Measurements from ENCODE around the gene NANOS2.
A peak's percentile ranks its signal among the peaks of the same experiment; 100 is the strongest.
"Not testable (repeated sequence)": the region's sequence is repeated elsewhere in the genome, so short reads cannot be mapped to it uniquely, and the experiment has no call there.

NANOS2 gene

GRCh38 chr19:45927565-45928261 is 13.1 kb upstream of the NANOS2 start:
- peak; percentile 81 for DNase-seq

- no peak for DNase-seq
Observed at GRCh38 chr19:45924891-45925447, 10.4 kb upstream of the NANOS2 start.

GRCh38 chr19:45922281-45922680 is 7.7 kb upstream of the NANOS2 start:
- no peak for DNase-seq

GRCh38 chr19:45920458-45920857 is 5.9 kb upstream of the NANOS2 start:
- DNase-seq, result no peak

- DNase-seq, result no peak
Observed at GRCh38 chr19:45919678-45920077, 5.1 kb upstream of the NANOS2 start.

- no peak for DNase-seq
Observed at GRCh38 chr19:45918721-45919120, 4.1 kb upstream of the NANOS2 start.

GRCh38 chr19:45917421-45918091 is 3.0 kb upstream of the NANOS2 start:
- no peak for DNase-seq

GRCh38 chr19:45911291-45911690 is 3.3 kb downstream of the NANOS2 start:
- no peak for DNase-seq

- no peak for DNase-seq
Observed at GRCh38 chr19:45908956-45909355, 5.6 kb downstream of the NANOS2 start.

GRCh38 chr19:45906221-45906620 is 8.4 kb downstream of the NANOS2 start:
- no peak for DNase-seq

GRCh38 chr19:45905011-45905410 is 9.6 kb downstream of the NANOS2 start:
- DNase-seq, result no peak

GRCh38 chr19:45902651-45903625 is 11.6 kb downstream of the NANOS2 start:
- DNase-seq, result peak; percentile 90

- no peak for DNase-seq
Observed at GRCh38 chr19:45901912-45902650, 12.5 kb downstream of the NANOS2 start, which contains the start of gene MYPOP. Gene MYPOP, minus strand, starts transcription at chr19:45902613. Its CDS starts 840 bp downstream, at chr19:45901773.

- no peak for DNase-seq
Observed at GRCh38 chr19:45901432-45901911, 13.1 kb downstream of the NANOS2 start.

- DNase-seq, result no peak
Observed at GRCh38 chr19:45900738-45901431, 13.7 kb downstream of the NANOS2 start.

- DNase-seq, result no peak
Observed at GRCh38 chr19:45899919-45900589, 14.5 kb downstream of the NANOS2 start.

GRCh38 chr19:45899253-45899652 is 15.3 kb downstream of the NANOS2 start:
- no peak for DNase-seq

GRCh38 chr19:45897261-45897812 is 17.2 kb downstream of the NANOS2 start:
- DNase-seq, result no peak

- not testable (repeated sequence) for DNase-seq
Observed at GRCh38 chr19:45895983-45896599, 18.5 kb downstream of the NANOS2 start.

- no peak for DNase-seq
Observed at GRCh38 chr19:45895519-45895972, 19.0 kb downstream of the NANOS2 start.

All from kidney glomerular epithelial cell (primary cell).